Astrocyte (in vitro differentiated cells and primary cell): ENCODE results near the gene PPP1R2.

ENCODE experiments used
- EZH2 ChIP-seq: IDR thresholded peaks from 2 replicates; pipeline ENCODE4 v1.6.1; 2012; ENCODE audit warnings: mild to moderate bottlenecking, low read length, inconsistent platforms; ENCODE audit not compliant: insufficient read depth
- TF ChIP-seq, protein P1 (sequence below): IDR thresholded peaks from 2 replicates; pipeline ENCODE4 v1.5.1; 2011; ENCODE audit warnings: low read depth, mild to moderate bottlenecking, inconsistent platforms, low read length, moderate library complexity; ENCODE audit not compliant: insufficient read depth

DNA sequence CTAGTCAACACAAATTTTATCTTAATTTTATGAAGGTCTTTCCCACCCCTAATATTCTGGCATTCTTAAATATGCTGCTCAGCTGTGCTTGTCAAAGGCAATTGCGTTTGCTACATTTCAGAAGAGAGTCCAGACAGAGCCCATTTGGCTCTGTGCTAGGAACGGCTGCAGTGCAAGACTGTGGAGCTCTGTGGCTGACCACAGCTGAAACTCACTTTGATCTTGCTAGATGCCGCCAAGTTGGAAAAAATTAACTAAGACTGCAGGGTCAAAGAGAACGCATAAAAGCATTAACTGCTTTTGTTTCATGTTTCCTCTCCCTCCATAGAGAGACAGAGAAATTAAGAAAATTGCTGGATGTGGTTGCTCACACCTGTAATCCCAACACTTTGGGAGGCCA lies 7.6 kb upstream of the PPP1R2 start:
- TF ChIP-seq, protein P1, sequence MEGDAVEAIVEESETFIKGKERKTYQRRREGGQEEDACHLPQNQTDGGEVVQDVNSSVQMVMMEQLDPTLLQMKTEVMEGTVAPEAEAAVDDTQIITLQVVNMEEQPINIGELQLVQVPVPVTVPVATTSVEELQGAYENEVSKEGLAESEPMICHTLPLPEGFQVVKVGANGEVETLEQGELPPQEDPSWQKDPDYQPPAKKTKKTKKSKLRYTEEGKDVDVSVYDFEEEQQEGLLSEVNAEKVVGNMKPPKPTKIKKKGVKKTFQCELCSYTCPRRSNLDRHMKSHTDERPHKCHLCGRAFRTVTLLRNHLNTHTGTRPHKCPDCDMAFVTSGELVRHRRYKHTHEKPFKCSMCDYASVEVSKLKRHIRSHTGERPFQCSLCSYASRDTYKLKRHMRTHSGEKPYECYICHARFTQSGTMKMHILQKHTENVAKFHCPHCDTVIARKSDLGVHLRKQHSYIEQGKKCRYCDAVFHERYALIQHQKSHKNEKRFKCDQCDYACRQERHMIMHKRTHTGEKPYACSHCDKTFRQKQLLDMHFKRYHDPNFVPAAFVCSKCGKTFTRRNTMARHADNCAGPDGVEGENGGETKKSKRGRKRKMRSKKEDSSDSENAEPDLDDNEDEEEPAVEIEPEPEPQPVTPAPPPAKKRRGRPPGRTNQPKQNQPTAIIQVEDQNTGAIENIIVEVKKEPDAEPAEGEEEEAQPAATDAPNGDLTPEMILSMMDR: no peak
- TF ChIP-seq EZH2: no peak
